Psoas muscle (tissue), 8 donors: Measurements from ENCODE around the gene ANKRD55. TPM values are rescaled to one million over a fixed set of nuclear protein-coding genes. Genes with fewer than 3 reads are reported as not detected.

ENCODE experiments used
- ATAC-seq, 4 donors: fragments of 200-7000 bp; cut with Tn5 transposase; one replicate each; pipeline ENCODE4 v1.9.1; 2020; ENCODE audit warnings: moderate library complexity in 3 of 4, mild to moderate bottlenecking in 2 of 4
- DNase-seq, 2 donors: peaks; one replicate each; pipeline ENCODE4 v3.0.0-alpha.2; 2020
- H3K27ac ChIP-seq: fragments of 200-600 bp; one replicate; pipeline ENCODE4 v1.8.0; 2022
- H3K27me3 ChIP-seq, 3 donors: fragments of 200-600 bp in 1 of 3; one replicate each; pipeline versions ENCODE4 v1.6.1 to v1.8.0; 2013 to 2022; ENCODE audit warnings: low read length in 2 of 3, mild to moderate bottlenecking in 2 of 3, moderate library complexity in 1 of 3; ENCODE audit not compliant: insufficient read depth in 3 of 3
- H3K36me3 ChIP-seq, 2 donors: fragments of 200-600 bp in 1 of 2; one replicate each; pipeline versions ENCODE4 v1.6.1 to v1.8.0; 2013 to 2022; ENCODE audit warnings: low read depth in 1 of 2, mild to moderate bottlenecking in 1 of 2, moderate library complexity in 1 of 2; ENCODE audit not compliant: insufficient read depth in 1 of 2
- H3K4me1 ChIP-seq: fragments of 200-600 bp; one replicate; pipeline ENCODE4 v1.8.0; 2022
- H3K4me3 ChIP-seq: fragments of 200-600 bp; one replicate; pipeline ENCODE4 v1.8.0; 2022; ENCODE audit warnings: mild to moderate bottlenecking
- H3K9me3 ChIP-seq: fragments of 200-600 bp; one replicate; pipeline ENCODE4 v1.8.0; 2022
- WGBS, 3 donors: extraction: QIAGEN DNeasy Blood & Tissue Kit; methylation state at CpG; one replicate each; pipeline versions ENCODE4 v1.1.6 to v1.1.7; 2013; 5-methylcytosine and 5-hydroxymethylcytosine counted together
- intact Hi-C, 2 donors: fragments of 100-400 bp; cut with DNase I; formaldehyde crosslinking; loops; one replicate each; pipeline versions ENCODE4 v1.11.0 to v1.14.2; 2022
- polyA plus RNA-seq, 3 donors: library from polyadenylated mRNA; stranded (reverse); fragments of 200-250 nt; gene quantifications; one replicate each; pipeline ENCODE4 v1.2.3, GENCODE V29; 2013
- total RNA-seq, 4 donors: library from RNA; stranded (reverse); fragmentation: NEBNext Ultra II Directional in 2 of 4; extraction: Animal tissue kit (Norgen Biotek cat#: 25700) in 2 of 4; gene quantifications; one replicate each; pipeline versions ENCODE4 v1.2.1 to v1.2.4, GENCODE V29; 2021 to 2023
- TF ChIP-seq, protein P1 (sequence below): fragments of 200-600 bp; IDR thresholded peaks from one replicate; pipeline ENCODE4 v1.8.0; 2022; ENCODE audit warnings: antibody characterized with exemption
- donor health status: healthy with polysubstance abuse.
- donor health status: DM: no; HTN: no; CAD: no; lungs with moderate emphysema.
- donor health status: Bipolar disorder and iron deficiency.
- donor health status: healthy.
- donor health status: DM: yes; HTN: yes; CAD: no.
- donor health status: DM: no; HTN: no; CAD: no.
- donor health status: DM: no; HTN: no; CAD: no.
- donor health status: DM: yes; HTN: yes; CAD: no.

ANKRD55 gene
- total and polyA plus RNA-seq, 7 donors = 0.01 to 0.04 TPM; not detected in 5

DNA sequence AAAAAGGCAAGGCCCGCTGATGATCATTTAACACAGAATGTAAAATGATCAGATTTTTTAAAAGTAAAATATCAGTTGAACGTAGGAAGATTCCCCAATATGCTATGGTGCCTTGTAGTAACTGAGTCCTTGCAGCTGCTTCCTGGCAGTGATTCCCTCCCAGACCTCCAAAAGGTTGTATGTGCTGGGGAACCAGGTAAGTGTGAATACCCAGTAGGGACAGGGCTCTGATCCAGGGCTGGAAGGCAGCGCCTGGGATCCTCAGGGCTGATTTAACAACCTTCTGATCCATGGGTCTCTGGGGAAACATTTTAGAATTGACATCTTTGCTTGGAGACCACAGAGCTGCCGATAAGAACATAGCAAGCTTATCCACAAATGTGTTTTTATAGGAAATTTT is 161.7 kb downstream of the ANKRD55 start:
- ATAC-seq (no peak), DNase-seq (no peak)
- WGBS, 3 donors = 39 to 44% (median 43%) methylated on average over 4 of the region's 4 CpGs
- TF ChIP-seq, protein P1, sequence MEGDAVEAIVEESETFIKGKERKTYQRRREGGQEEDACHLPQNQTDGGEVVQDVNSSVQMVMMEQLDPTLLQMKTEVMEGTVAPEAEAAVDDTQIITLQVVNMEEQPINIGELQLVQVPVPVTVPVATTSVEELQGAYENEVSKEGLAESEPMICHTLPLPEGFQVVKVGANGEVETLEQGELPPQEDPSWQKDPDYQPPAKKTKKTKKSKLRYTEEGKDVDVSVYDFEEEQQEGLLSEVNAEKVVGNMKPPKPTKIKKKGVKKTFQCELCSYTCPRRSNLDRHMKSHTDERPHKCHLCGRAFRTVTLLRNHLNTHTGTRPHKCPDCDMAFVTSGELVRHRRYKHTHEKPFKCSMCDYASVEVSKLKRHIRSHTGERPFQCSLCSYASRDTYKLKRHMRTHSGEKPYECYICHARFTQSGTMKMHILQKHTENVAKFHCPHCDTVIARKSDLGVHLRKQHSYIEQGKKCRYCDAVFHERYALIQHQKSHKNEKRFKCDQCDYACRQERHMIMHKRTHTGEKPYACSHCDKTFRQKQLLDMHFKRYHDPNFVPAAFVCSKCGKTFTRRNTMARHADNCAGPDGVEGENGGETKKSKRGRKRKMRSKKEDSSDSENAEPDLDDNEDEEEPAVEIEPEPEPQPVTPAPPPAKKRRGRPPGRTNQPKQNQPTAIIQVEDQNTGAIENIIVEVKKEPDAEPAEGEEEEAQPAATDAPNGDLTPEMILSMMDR = no peak
- intact Hi-C loops = no loop called here
- peaks cover 6% of the 10 kb centered on the region for H3K4me1 ChIP-seq
- no peaks in the 10 kb centered on the region for H3K36me3 ChIP-seq
- H3K27ac ChIP-seq = no peak overlapping the region
- H3K27me3 ChIP-seq = no peaks in the 10 kb centered on the region
- H3K4me3 ChIP-seq = no peak overlapping the region
- no peaks in the 10 kb centered on the region for H3K9me3 ChIP-seq

DNA sequence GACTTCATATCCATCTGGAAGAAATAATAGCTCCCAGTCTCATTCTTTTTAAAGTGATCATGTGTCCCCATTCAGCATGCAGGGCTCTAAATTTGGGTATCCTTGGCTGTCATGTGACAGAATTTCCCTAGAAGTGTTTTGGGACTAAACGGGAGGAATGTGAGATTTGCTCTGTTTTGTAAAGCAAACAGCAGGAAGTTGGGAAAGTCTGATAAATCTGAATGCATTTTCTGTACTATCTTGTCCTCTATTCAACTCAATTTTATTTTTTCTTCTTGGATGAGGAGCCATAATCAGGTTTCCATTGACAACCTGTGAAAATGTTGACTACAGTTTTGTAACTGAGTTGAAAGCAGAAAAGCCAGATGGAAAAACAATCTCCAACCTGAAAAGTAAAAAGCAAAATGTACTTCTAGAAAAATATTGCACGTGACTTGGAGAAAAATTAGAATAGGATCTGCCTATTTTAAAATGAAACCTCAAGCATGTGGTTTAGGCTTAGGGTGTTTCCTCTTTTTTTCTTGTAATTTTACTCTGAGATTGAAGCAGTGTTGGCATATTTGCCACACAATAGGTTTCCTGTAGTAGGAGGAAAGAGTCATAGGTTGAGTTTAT is 162.2 kb downstream of the ANKRD55 start:
- ATAC-seq (no peak), DNase-seq (no peak)
- TF ChIP-seq, protein P1 = no peak
- peaks cover 6% of the 10 kb centered on the region for H3K4me1 ChIP-seq
- H3K36me3 ChIP-seq = no peaks in the 10 kb centered on the region
- H3K4me3 ChIP-seq = no peak overlapping the region
- H3K9me3 ChIP-seq = no peaks in the 10 kb centered on the region
- H3K27me3 ChIP-seq = no peaks in the 10 kb centered on the region
- intact Hi-C loops = no loop called here
- no peak overlapping the region for H3K27ac ChIP-seq
- 16 to 19% (median 19%) methylated on average over 2 of the region's 2 CpGs for WGBS, 3 donors

- Histone ChIP-seq H3K9me3 (no peaks in the 10 kb centered on the region), H3K4me3 (no peak overlapping the region), H3K4me1 (peaks cover 6% of the 10 kb centered on the region), H3K27ac (no peak overlapping the region), H3K36me3 (no peaks in the 10 kb centered on the region), H3K27me3 (no peaks in the 10 kb centered on the region)
- intact Hi-C loops = no loop called here
- TF ChIP-seq, protein P1 = no peak
- 48 to 67% (median 62%) methylated on average over 3 of the region's 3 CpGs for WGBS, 3 donors
- DNase-seq = no peak
- no peak for ATAC-seq
Measured at GRCh38 chr5:56069652-56070226, 163.4 kb downstream of the ANKRD55 start.

DNA sequence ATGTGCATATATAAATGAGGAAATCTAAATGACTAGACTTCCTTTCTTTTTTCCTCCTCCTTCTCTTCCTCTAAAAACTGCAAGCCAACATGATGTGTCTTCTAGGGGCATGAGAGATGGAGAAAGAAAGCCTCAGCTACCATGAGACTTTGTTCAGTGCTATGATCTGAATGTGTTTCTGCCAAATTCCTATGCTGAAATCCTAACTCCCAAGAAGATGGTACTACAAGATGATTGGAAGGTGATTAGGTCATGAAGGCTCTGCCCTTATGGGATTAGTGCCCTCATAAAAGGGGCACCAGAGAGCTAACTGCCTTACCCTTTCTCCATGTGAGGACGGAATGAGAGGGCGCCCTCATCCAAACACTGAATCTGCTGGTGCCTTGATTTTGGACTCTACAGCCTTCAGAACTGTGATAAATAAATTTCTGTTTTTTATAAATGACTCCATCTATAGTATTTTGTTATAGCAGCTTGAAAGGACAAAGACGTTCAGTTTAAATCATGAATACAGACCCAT is 166.1 kb downstream of the ANKRD55 start:
- Histone ChIP-seq H3K27me3 (no peaks in the 10 kb centered on the region), H3K4me1 (peaks cover 6% of the 10 kb centered on the region), H3K4me3 (no peak overlapping the region), H3K9me3 (no peaks in the 10 kb centered on the region), H3K27ac (no peak overlapping the region), H3K36me3 (no peaks in the 10 kb centered on the region)
- TF ChIP-seq, protein P1 = no peak
- 92 to 94% (median 94%) methylated on average over 3 of the region's 3 CpGs for WGBS, 3 donors
- DNase-seq (no peak), ATAC-seq (no peak)
- intact Hi-C loops = no loop called here

DNA sequence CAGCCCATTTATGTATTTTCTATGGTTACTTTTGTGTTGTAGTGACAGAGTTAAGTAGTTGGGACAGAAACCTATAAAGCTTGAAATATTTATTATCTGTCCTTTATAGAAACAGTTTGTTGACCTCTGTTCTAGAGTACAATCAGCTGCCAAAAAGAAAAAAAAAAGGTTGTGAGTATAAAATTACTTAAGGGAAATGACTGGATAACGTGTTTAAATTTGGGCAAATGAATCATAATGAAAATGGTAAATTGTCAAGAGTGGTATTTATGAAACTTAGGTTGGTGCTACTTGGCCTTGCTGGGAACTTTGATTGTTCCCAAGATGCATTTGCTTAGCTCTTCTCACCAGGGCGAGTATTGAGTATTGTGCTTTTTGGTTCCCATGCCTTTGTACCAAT is 168.1 kb downstream of the ANKRD55 start:
- 64 to 70% (median 65%) methylated on average over 2 of the region's 2 CpGs for WGBS, 3 donors
- ATAC-seq (no peak), DNase-seq (no peak)
- TF ChIP-seq, protein P1 = no peak
- Histone ChIP-seq H3K4me1 (no peaks in the 10 kb centered on the region), H3K4me3 (no peak overlapping the region), H3K27me3 (no peaks in the 10 kb centered on the region), H3K36me3 (no peaks in the 10 kb centered on the region), H3K9me3 (no peaks in the 10 kb centered on the region), H3K27ac (no peak overlapping the region)
- intact Hi-C loops = no loop called here
